ENCODE measurements around the gene MIEN1. TPM values are rescaled to one million over a fixed set of nuclear protein-coding genes. Genes with fewer than 3 reads are reported as not detected.
A peak's percentile ranks its signal among the peaks of the same experiment; 100 is the strongest.

MIEN1 gene
- total RNA-seq, 1 donor from 2014 or later, result 20.1 TPM

GRCh38 chr17:39694593-39694992 lies 35.7 kb downstream of the MIEN1 start:
- peaks cover 38% of the 10 kb centered on the region for H3K4me1 Mint-ChIP-seq
- H3K9me3 Mint-ChIP-seq, result no peaks in the 10 kb centered on the region
- H3K4me2 ChIP-seq, result peak overlapping the region; percentile 80
- no peaks in the 10 kb centered on the region for H3K27me3 ChIP-seq
- TF ChIP-seq EZH2 (IDR thresholded peaks at IDR 0.05) (no peak), EZH2phosphoT487 (IDR thresholded peaks at IDR 0.05) (no peak)
- TF ChIP-seq, protein P1, sequence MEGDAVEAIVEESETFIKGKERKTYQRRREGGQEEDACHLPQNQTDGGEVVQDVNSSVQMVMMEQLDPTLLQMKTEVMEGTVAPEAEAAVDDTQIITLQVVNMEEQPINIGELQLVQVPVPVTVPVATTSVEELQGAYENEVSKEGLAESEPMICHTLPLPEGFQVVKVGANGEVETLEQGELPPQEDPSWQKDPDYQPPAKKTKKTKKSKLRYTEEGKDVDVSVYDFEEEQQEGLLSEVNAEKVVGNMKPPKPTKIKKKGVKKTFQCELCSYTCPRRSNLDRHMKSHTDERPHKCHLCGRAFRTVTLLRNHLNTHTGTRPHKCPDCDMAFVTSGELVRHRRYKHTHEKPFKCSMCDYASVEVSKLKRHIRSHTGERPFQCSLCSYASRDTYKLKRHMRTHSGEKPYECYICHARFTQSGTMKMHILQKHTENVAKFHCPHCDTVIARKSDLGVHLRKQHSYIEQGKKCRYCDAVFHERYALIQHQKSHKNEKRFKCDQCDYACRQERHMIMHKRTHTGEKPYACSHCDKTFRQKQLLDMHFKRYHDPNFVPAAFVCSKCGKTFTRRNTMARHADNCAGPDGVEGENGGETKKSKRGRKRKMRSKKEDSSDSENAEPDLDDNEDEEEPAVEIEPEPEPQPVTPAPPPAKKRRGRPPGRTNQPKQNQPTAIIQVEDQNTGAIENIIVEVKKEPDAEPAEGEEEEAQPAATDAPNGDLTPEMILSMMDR (IDR thresholded peaks at IDR 0.05), result no peak
- H3K27ac ChIP-seq, result peak overlapping the region; percentile 77
- peaks cover 34% of the 10 kb centered on the region for H3K4me1 ChIP-seq
- H3K9ac ChIP-seq, result no peak overlapping the region
- H2AFZ ChIP-seq (replicated peaks), result no peak overlapping the region
- no peaks in the 10 kb centered on the region for H3K36me3 ChIP-seq
- no peaks in the 10 kb centered on the region for H4K20me1 ChIP-seq (ENCODE audit: low read depth)
- H3K27me3 Mint-ChIP-seq (ENCODE audit: insufficient read depth, low read depth), result peaks cover 2% of the 10 kb centered on the region
- peak overlapping the region; percentile 16 for H3K4me3 Mint-ChIP-seq
- peaks cover 52% of the 10 kb centered on the region for H3F3A ChIP-seq (ENCODE audit: low read depth)
- H3K4me3 ChIP-seq, result no peak overlapping the region
- no peak for DNase-seq (ENCODE audit: low spot score)
- H3K9me3 ChIP-seq (ENCODE audit: low read depth), result no peaks in the 10 kb centered on the region
- peak overlapping the region; percentile 74 for H3K27ac Mint-ChIP-seq
- peaks cover 9% of the 10 kb centered on the region for H3K79me2 ChIP-seq (ENCODE audit: low read depth)
- H3K36me3 Mint-ChIP-seq, result peaks cover under 1% of the 10 kb centered on the region

GRCh38 chr17:39688945-39689344 lies 41.4 kb downstream of the MIEN1 start:
- no peaks in the 10 kb centered on the region for H3K79me2 ChIP-seq (ENCODE audit: low read depth)
- no peaks in the 10 kb centered on the region for H4K20me1 ChIP-seq (ENCODE audit: low read depth)
- H3K4me3 ChIP-seq, result peak overlapping the region; percentile 68
- TF ChIP-seq, protein P1 (IDR thresholded peaks at IDR 0.05), result peak; percentile 5
- TF ChIP-seq EZH2phosphoT487 (IDR thresholded peaks at IDR 0.05), result no peak
- H3K4me1 Mint-ChIP-seq, result peaks cover 23% of the 10 kb centered on the region
- H3K4me3 Mint-ChIP-seq, result peak overlapping the region; percentile 96
- H3K9me3 ChIP-seq (ENCODE audit: low read depth), result no peaks in the 10 kb centered on the region
- H3K27ac Mint-ChIP-seq, result no peak overlapping the region
- peak overlapping the region; percentile 78 for H3K4me2 ChIP-seq
- H3K4me1 ChIP-seq, result peaks cover 17% of the 10 kb centered on the region
- H2AFZ ChIP-seq (replicated peaks), result no peak overlapping the region
- peak; percentile 32 for DNase-seq (ENCODE audit: low spot score)
- H3K36me3 Mint-ChIP-seq, result peaks cover 2% of the 10 kb centered on the region
- peaks cover 48% of the 10 kb centered on the region for H3F3A ChIP-seq (ENCODE audit: low read depth)
- H3K36me3 ChIP-seq, result no peaks in the 10 kb centered on the region
- peaks cover 6% of the 10 kb centered on the region for H3K27me3 Mint-ChIP-seq (ENCODE audit: insufficient read depth, low read depth)
- H3K27me3 ChIP-seq, result no peaks in the 10 kb centered on the region
- no peaks in the 10 kb centered on the region for H3K9me3 Mint-ChIP-seq
- no peak overlapping the region for H3K9ac ChIP-seq
- H3K27ac ChIP-seq, result no peak overlapping the region

GRCh38 chr17:39688475-39688835 lies 41.9 kb downstream of the MIEN1 start:
- H3K27ac Mint-ChIP-seq, result peak overlapping the region; percentile 93
- Histone ChIP-seq H3K4me3 (peak overlapping the region; percentile 68), H3K27me3 (no peaks in the 10 kb centered on the region), H3K4me2 (peak overlapping the region; percentile 78), H4K20me1 (ENCODE audit: low read depth) (no peaks in the 10 kb centered on the region), H3K4me1 (peaks cover 17% of the 10 kb centered on the region), H2AFZ (replicated peaks) (peak overlapping the region; percentile 91), H3K79me2 (ENCODE audit: low read depth) (no peaks in the 10 kb centered on the region), H3F3A (ENCODE audit: low read depth) (peaks cover 48% of the 10 kb centered on the region), H3K9ac (no peak overlapping the region), H3K36me3 (no peaks in the 10 kb centered on the region), H3K9me3 (ENCODE audit: low read depth) (no peaks in the 10 kb centered on the region), H3K27ac (no peak overlapping the region)
- H3K9me3 Mint-ChIP-seq, result no peaks in the 10 kb centered on the region
- no peak for TF ChIP-seq EZH2 (IDR thresholded peaks at IDR 0.05)
- no peak for TF ChIP-seq EZH2phosphoT487 (IDR thresholded peaks at IDR 0.05)
- TF ChIP-seq, protein P1 (IDR thresholded peaks at IDR 0.05), result no peak
- H3K36me3 Mint-ChIP-seq, result peaks cover 2% of the 10 kb centered on the region
- DNase-seq (ENCODE audit: low spot score), result no peak
- H3K4me3 Mint-ChIP-seq, result peak overlapping the region; percentile 96
- peaks cover 6% of the 10 kb centered on the region for H3K27me3 Mint-ChIP-seq (ENCODE audit: insufficient read depth, low read depth)
- H3K4me1 Mint-ChIP-seq, result peaks cover 23% of the 10 kb centered on the region

All from neural progenitor cell (in vitro differentiated cells).